ENCODE data around the gene OR1S2.

DNA sequence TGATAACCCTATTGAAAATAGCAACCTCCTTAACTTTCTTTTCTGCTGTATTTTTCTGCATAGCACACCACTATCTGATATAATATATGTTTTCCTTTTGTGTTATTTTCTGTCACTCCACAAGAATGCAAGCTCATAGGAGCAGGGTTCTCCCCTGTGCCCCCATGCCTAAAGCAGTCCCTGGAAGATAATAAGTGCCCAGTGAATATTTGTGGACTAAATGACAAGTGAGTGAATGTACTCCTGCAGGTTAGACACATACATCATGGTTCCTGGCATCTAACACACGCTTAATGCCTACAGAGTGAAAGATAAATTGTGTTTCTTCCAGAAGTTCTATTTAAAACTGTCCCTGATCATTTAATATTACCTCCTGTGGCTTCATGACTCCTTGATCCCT is 39.0 kb downstream of the OR1S2 start:
- no peak for TF ChIP-seq EZH2 (IDR thresholded peaks at IDR 0.05; ENCODE audit: low read length, unreplicated experiment)
- TF ChIP-seq, protein P1, sequence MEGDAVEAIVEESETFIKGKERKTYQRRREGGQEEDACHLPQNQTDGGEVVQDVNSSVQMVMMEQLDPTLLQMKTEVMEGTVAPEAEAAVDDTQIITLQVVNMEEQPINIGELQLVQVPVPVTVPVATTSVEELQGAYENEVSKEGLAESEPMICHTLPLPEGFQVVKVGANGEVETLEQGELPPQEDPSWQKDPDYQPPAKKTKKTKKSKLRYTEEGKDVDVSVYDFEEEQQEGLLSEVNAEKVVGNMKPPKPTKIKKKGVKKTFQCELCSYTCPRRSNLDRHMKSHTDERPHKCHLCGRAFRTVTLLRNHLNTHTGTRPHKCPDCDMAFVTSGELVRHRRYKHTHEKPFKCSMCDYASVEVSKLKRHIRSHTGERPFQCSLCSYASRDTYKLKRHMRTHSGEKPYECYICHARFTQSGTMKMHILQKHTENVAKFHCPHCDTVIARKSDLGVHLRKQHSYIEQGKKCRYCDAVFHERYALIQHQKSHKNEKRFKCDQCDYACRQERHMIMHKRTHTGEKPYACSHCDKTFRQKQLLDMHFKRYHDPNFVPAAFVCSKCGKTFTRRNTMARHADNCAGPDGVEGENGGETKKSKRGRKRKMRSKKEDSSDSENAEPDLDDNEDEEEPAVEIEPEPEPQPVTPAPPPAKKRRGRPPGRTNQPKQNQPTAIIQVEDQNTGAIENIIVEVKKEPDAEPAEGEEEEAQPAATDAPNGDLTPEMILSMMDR (conservative IDR thresholded peaks at IDR 0.05; ENCODE audit: low read depth, low read length) = no peak
